Rectal smooth muscle tissue (tissue), 1 donor: ENCODE data around the gene PADI1.

Source experiments
- H3K27ac ChIP-seq: one replicate; pipeline ENCODE4 v1.7.0; 2013; ENCODE audit warnings: low read depth, low read length, inconsistent platforms
- H3K27me3 ChIP-seq: one replicate; pipeline ENCODE4 v1.7.0; 2013; ENCODE audit warnings: low read length; ENCODE audit not compliant: control insufficient read depth, insufficient read depth
- H3K36me3 ChIP-seq: one replicate; pipeline ENCODE4 v1.7.0; 2013; ENCODE audit warnings: low read length; ENCODE audit not compliant: control insufficient read depth, insufficient read depth
- H3K4me1 ChIP-seq: one replicate; pipeline ENCODE4 v1.7.0; 2013; ENCODE audit warnings: low read length; ENCODE audit not compliant: control insufficient read depth, insufficient read depth
- H3K4me3 ChIP-seq: one replicate; pipeline ENCODE4 v1.7.0; 2013; ENCODE audit warnings: low read length
- H3K9ac ChIP-seq: one replicate; pipeline ENCODE4 v1.7.0; 2013; ENCODE audit warnings: low read length

Gene PADI1, protein sequence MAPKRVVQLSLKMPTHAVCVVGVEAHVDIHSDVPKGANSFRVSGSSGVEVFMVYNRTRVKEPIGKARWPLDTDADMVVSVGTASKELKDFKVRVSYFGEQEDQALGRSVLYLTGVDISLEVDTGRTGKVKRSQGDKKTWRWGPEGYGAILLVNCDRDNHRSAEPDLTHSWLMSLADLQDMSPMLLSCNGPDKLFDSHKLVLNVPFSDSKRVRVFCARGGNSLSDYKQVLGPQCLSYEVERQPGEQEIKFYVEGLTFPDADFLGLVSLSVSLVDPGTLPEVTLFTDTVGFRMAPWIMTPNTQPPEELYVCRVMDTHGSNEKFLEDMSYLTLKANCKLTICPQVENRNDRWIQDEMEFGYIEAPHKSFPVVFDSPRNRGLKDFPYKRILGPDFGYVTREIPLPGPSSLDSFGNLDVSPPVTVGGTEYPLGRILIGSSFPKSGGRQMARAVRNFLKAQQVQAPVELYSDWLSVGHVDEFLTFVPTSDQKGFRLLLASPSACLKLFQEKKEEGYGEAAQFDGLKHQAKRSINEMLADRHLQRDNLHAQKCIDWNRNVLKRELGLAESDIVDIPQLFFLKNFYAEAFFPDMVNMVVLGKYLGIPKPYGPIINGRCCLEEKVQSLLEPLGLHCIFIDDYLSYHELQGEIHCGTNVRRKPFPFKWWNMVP

DNA sequence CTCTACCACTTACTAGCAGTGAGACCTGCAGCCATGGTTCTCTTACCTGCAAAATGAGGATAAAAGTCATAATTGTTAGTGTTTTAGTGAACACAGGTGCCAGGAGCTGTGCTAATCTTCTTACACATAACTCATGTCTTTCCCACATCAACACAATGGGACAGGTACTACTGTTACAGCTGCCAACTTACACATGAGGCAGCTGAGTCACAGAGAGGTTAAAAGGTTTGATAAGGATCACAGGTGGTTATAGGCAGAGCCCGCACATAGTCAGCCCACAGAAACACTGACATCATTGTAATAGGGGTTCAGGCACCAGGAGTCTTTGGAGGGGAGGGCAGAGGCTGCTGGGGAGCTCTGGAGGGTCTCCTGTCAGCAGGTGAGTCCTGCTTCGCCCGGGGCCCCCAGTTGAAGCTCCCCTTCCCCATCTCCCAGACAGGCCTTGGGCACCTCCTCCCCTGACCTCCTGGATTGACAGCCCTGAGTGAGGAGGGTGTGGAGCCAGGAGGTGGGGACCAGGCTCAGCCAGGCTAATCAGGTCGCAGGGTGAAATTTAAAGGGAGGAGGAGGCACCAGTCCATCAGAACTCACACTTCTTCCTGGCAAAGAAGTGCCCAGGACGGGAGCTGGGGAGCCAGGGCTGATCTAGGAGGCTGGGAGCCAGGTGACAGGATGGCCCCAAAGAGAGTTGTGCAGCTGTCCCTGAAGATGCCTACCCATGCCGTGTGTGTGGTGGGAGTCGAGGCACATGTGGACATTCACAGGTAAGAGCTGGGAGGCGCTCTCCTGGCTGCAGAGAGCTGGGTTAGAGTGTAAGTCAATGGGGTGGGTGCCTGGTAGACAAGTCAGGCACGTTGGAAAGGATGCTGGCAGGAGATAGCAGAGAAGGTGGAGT, at the start of gene PADI1:
Gene PADI1, plus strand, starts transcription at position 583 of the 895 bp plus-strand sequence. Its CDS starts 90 bp downstream, at position 673.
- no peak within 1 kb of the TSS for H3K4me3 ChIP-seq
- H3K9ac ChIP-seq, result no peak within 1 kb of the TSS
- H3K4me1 ChIP-seq, result no peaks in the 10 kb centered on the region
- H3K36me3 ChIP-seq, result no peaks in the 10 kb centered on the region
- H3K27me3 ChIP-seq, result no peaks in the 10 kb centered on the region
- no peak within 1 kb of the TSS for H3K27ac ChIP-seq

DNA sequence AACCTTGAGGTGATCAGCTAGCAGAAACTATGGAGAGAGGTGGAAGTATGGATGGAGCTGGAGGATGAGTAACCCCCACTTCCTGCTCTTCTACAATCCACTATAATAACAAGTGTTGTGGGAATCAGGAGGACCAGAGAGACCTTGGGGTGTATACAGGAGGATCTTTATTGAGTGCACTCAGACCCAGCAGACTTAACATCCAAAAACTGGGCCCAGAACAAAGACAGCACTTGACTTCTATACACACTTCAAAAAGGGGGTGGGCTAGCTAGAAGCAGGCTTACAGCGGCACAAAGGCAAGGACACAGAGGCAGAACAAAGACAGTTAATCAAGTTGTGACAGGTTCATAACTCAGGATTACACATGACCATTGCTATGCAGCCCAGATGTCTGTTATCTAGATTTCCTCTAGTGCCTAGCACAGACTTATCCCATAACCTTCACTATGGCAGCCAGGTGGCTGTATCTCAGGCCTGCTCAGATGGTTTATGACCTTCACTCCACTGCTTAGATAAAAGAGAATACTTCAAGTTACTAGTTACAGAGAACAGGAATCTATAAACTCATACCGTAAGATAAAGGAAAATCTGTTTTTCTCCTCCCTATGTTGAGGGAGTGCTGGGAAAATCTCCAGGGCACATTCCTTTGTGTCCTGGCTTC, 49.5 kb upstream of the PADI1 start:
- Histone ChIP-seq H3K9ac (no peak overlapping the region), H3K27ac (no peak overlapping the region), H3K4me3 (no peak overlapping the region), H3K4me1 (no peaks in the 10 kb centered on the region), H3K36me3 (no peaks in the 10 kb centered on the region), H3K27me3 (no peaks in the 10 kb centered on the region)

DNA sequence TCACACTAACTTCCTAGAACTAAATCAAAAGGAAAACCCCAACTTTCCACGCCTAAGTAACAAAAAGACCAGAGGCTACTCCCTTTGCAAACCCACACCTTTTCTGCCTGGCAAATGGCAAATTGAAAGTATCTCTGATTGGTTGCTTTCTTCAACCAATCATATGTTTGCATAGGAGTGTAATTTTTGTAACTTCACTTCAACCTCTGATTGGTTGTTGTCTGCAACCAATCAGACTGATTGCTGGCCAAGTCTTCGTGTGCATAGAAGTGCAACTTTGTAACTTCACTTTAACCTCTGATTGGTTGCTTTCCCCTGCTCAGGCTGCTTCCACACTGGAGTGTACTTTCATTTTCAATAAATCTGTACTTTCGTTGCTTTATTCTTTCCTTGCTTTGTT, 48.8 kb upstream of the PADI1 start:
- Histone ChIP-seq H3K9ac (no peak overlapping the region), H3K27ac (no peak overlapping the region), H3K4me1 (no peaks in the 10 kb centered on the region), H3K27me3 (no peaks in the 10 kb centered on the region), H3K4me3 (no peak overlapping the region), H3K36me3 (no peaks in the 10 kb centered on the region)

DNA sequence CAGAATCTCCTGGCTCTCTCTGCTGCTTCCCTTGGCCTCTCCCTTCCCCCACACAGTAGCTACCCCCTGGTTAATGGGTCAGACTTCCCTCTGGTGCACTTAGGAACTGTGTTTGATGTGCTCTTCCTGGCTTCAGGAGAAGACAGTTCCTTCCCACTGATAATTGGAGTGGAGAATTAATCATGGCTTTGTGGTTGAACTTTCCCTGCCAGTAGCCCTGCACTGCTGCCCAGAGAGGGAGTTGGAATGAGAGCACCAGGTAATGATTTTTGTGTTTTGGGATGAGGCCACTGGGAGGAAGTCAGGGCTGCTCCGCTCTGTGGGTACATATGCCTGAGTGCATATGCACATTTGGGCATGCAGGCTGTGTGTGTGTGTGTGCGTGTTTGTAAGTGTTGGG, 46.0 kb upstream of the PADI1 start:
- H3K4me1 ChIP-seq, result no peaks in the 10 kb centered on the region
- no peaks in the 10 kb centered on the region for H3K27me3 ChIP-seq
- no peak overlapping the region for H3K4me3 ChIP-seq

DNA sequence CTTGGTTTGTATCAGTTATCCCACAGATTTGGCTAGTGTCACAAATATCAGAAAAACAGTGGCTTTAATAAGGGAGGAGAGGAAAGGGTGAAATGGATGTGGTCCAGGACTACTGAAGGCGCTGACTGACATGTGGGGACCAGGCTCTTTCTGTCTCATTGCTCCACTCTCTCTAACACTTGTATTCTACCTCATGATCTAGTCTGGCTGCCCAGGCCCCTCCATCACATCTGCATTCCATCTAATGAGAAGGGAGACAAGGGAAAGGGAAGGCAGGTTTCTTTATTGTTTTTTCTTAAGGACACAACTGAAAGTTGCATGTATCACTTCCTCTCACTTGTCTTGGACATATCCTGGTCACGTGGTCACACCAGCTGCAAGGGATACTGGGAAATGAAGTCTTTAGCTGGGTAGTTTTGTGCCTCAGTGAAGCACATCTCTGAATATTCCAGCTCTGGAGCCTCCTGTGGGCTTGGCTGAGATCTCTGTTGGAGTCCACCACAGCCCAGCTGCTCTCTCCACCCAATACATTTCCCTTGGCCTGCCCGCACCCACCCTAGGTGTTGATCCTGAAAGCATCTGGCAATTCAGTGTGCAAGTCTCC, 43.7 kb upstream of the PADI1 start:
- Histone ChIP-seq H3K36me3 (no peaks in the 10 kb centered on the region), H3K9ac (no peak overlapping the region), H3K27ac (no peak overlapping the region), H3K4me1 (no peaks in the 10 kb centered on the region), H3K4me3 (no peak overlapping the region), H3K27me3 (no peaks in the 10 kb centered on the region)

More for the DNA sequence above, 46.0 kb upstream of the PADI1 start:
- Histone ChIP-seq H3K36me3 (no peaks in the 10 kb centered on the region), H3K27ac (no peak overlapping the region), H3K9ac (no peak overlapping the region)

DNA sequence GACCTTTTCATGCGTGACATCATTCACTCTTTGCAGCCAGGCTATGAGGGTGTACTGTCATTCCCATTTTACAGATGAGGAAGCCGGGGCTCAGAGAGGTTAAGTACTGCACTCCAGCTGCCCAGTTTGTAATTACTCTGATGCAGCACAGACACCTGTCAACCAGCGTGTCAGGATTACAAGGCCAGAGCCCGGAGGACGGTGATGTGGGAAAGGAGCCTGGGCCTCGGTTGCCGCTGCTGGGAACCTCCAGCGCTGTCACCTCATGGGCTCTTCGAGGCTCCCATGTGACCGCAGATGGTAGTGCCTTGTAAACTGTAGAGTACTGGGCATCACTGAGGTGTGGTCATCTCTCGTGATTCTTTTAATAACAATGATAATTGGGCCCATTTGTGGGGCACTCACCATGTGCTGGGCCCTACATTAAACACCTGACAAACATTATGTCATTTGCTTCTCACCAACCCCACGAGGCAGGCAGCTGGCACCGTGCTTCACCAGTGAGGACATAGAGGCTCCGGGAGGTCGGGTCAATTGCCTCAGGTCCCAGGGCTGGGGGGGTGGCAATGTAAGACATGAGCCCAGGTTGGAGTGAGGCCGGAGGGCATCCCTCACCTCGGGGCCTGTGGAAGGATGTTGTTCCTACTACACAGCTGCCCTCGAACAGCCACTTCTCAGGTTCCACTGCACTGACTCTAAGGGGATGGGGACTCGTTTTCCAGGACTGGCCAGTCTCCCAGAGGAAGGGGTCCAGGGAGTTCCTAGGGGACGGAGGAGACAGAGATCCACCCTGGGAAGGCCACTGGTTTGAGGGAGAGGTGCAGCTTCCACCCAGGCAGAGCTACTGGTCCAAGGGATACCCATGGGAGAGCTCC, 42.8 kb upstream of the PADI1 start:
- no peak overlapping the region for H3K9ac ChIP-seq
- H3K36me3 ChIP-seq, result no peaks in the 10 kb centered on the region
- H3K4me1 ChIP-seq, result no peaks in the 10 kb centered on the region
- no peaks in the 10 kb centered on the region for H3K27me3 ChIP-seq
- no peak overlapping the region for H3K27ac ChIP-seq
- H3K4me3 ChIP-seq, result no peak overlapping the region

DNA sequence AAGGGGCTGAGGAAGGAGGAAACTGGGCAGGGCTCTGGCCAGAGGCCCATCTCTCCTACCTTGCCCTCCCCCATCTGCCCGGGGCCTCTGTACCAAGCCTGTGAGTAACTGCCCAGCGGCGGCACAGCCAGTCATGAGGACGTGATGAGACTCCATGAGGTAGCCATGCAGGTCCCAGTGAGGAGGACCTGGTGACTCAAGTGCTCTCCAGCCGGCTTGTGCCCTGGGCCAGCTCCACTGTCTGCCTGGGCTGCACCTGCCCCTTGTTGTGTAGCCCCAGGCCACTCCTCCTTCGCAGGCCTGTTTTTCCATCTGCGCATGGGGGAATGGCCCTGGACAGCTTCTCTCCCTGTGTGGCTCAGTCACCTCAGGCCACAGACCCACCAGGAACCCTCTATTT, 42.0 kb upstream of the PADI1 start:
- no peak overlapping the region for H3K9ac ChIP-seq
- H3K36me3 ChIP-seq, result no peaks in the 10 kb centered on the region
- no peak overlapping the region for H3K27ac ChIP-seq
- H3K4me3 ChIP-seq, result no peak overlapping the region
- H3K4me1 ChIP-seq, result no peaks in the 10 kb centered on the region
- no peaks in the 10 kb centered on the region for H3K27me3 ChIP-seq

DNA sequence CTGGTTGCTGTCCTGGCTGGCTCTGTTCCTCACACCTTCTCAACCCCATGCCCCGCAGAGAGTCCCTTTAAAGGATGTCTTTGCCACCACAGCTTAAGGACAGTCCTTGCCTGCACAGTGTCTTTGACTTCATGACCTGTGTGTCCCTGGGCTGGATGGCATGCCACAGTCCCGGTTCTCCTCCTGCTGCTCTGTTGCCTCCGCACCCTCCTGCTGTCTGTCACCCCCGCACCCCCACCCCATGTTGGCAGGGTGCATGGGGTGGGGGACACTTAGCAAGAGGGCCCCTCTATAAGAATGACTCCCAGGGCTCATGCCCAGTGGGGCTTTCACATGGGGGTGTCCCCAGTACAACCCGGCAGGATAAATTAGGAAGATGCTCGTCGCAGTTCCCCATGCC, 41.6 kb upstream of the PADI1 start:
- Histone ChIP-seq H3K4me3 (no peak overlapping the region), H3K27ac (no peak overlapping the region), H3K27me3 (no peaks in the 10 kb centered on the region), H3K9ac (no peak overlapping the region), H3K4me1 (no peaks in the 10 kb centered on the region), H3K36me3 (no peaks in the 10 kb centered on the region)

DNA sequence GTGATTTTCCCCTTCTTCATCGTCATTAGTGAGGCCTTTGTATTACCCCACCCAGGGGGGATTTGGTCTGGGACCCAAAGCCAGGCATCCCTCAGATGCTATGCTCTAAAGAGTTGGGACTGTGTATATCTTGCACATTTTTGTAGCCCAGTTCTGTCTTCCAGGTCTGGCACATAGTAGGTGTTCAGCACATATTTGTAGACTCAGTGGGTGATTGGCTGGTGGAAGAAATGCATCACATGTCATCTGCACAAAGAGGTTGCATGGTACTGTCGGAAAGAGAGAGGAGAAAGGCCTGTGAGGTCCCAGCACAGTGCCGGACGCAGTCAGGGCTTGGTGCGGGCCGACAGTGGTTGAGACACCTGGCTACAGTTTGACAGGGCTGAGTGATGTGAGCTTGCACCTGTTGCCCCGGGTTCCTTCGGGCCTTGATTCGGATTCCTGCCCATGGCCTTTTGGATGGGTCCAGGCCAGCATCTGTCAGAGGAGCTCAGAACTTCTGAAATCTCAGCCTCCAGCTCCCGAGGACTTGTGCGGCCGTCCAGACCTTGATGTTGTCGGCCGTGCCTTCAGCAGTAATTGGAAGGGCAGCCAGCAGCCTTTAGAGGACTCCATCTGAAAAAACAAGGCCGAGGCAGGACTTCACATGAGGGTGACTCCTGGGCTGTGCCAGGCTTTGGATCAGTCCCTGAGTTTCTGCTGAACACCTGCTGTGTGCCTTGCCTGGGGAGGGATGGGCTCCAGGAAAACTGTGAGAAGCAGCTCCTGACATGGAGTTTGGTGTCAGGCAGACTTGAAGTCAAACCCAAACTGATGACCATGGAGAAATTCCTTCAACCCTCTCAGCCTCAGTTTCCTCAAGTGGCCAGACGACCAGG, 40.9 kb upstream of the PADI1 start:
- Histone ChIP-seq H3K4me1 (no peaks in the 10 kb centered on the region), H3K4me3 (no peak overlapping the region), H3K27me3 (no peaks in the 10 kb centered on the region), H3K9ac (no peak overlapping the region), H3K36me3 (no peaks in the 10 kb centered on the region), H3K27ac (no peak overlapping the region)

DNA sequence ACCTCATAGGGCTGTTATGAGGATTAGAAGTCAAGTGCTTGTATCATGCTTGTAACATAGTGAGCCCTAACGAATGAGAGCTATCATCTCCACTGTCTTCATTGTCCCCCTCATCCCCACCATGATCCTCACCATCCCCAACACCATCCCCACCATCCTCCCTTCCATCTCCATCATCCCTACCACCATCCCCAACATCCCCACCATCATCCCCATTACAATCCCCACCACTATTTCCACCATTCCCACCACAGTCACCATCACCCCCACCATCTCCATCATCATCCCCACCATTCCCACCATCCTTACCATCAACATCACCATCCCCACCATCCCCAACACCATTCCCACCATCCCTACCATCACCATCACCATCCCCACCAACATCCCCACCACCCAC, 39.1 kb upstream of the PADI1 start:
- H3K27ac ChIP-seq, result no peak overlapping the region
- H3K36me3 ChIP-seq, result no peaks in the 10 kb centered on the region
- no peaks in the 10 kb centered on the region for H3K27me3 ChIP-seq
- no peaks in the 10 kb centered on the region for H3K4me1 ChIP-seq
- H3K4me3 ChIP-seq, result no peak overlapping the region
- H3K9ac ChIP-seq, result no peak overlapping the region
